Measurements from ENCODE around the gene AGXT2.

AGXT2 gene

GRCh38 chr5:35058374-35058788 is 10.6 kb upstream of the AGXT2 start:
- H3K4me3 ChIP-seq (ENCODE audit: low read depth, low read length), result no peak overlapping the region
- no peak for TF ChIP-seq CTCF (IDR thresholded peaks at IDR 0.05; ENCODE audit: borderline replicate concordance, insufficient read depth, low read depth, low read length)

- no peak for TF ChIP-seq CTCF (IDR thresholded peaks at IDR 0.05; ENCODE audit: borderline replicate concordance, insufficient read depth, low read depth, low read length)
- H3K4me3 ChIP-seq (ENCODE audit: low read depth, low read length), result no peak overlapping the region
These were observed 8.9 kb upstream of the AGXT2 start for GRCh38 chr5:35056686-35057085.

- no peak for TF ChIP-seq CTCF (IDR thresholded peaks at IDR 0.05; ENCODE audit: borderline replicate concordance, insufficient read depth, low read depth, low read length)
- H3K4me3 ChIP-seq (ENCODE audit: low read depth, low read length), result no peak overlapping the region
These were observed 5.1 kb upstream of the AGXT2 start for GRCh38 chr5:35052838-35053237.

GRCh38 chr5:35050541-35051126 is 2.9 kb upstream of the AGXT2 start:
- no peak for TF ChIP-seq CTCF (IDR thresholded peaks at IDR 0.05; ENCODE audit: borderline replicate concordance, insufficient read depth, low read depth, low read length)
- H3K4me3 ChIP-seq (ENCODE audit: low read depth, low read length), result no peak overlapping the region

GRCh38 chr5:35048910-35049309 is 1.2 kb upstream of the AGXT2 start:
- H3K4me3 ChIP-seq (ENCODE audit: low read depth, low read length), result no peak overlapping the region
- TF ChIP-seq CTCF (IDR thresholded peaks at IDR 0.05; ENCODE audit: borderline replicate concordance, insufficient read depth, low read depth, low read length), result no peak

- H3K4me3 ChIP-seq (ENCODE audit: low read depth, low read length), result no peak overlapping the region
- no peak for TF ChIP-seq CTCF (IDR thresholded peaks at IDR 0.05; ENCODE audit: borderline replicate concordance, insufficient read depth, low read depth, low read length)
These were observed 975 bp downstream of the AGXT2 start for GRCh38 chr5:35046774-35047173.

- no peak overlapping the region for H3K4me3 ChIP-seq (ENCODE audit: low read depth, low read length)
- TF ChIP-seq CTCF (IDR thresholded peaks at IDR 0.05; ENCODE audit: borderline replicate concordance, insufficient read depth, low read depth, low read length), result no peak
These were observed 2.5 kb downstream of the AGXT2 start for GRCh38 chr5:35045280-35045679.

All from GM12875 (cell line).